Hepatocyte (in vitro differentiated cells): ENCODE data around the gene P2RY14. TPM values are rescaled to one million over a fixed set of nuclear protein-coding genes. Genes with fewer than 3 reads are reported as not detected.
A peak's percentile ranks its signal among the peaks of the same experiment; 100 is the strongest.

ENCODE experiments used
- DNase-seq: peaks from one replicate; pipeline ENCODE4 v3.0.0-alpha.2; 2016; ENCODE audit warnings: low spot score
- H2AFZ ChIP-seq: fragments of 200-600 bp; sonication (generic); 2 replicates; pipeline ENCODE4 v1.6.0; 2016; ENCODE audit warnings: antibody characterized with exemption, mild to moderate bottlenecking
- H3K27ac ChIP-seq: fragments of 200-600 bp; sonication (generic); 2 replicates; pipeline ENCODE4 v1.5.1; 2016; ENCODE audit warnings: mild to moderate bottlenecking
- H3K27me3 ChIP-seq: fragments of 200-600 bp; sonication (generic); 2 replicates; pipeline ENCODE4 v1.6.1; 2016
- H3K36me3 ChIP-seq: fragments of 200-600 bp; sonication (generic); replicated peaks from 2 replicates; pipeline ENCODE4 v1.5.1; 2016; ENCODE audit warnings: low read depth; ENCODE audit not compliant: insufficient read depth
- H3K4me1 ChIP-seq: fragments of 200-600 bp; sonication (generic); 2 replicates; pipeline ENCODE4 v1.5.1; 2016; ENCODE audit warnings: mild to moderate bottlenecking, moderate library complexity; ENCODE audit not compliant: insufficient read depth
- H3K4me2 ChIP-seq: fragments of 200-600 bp; sonication (generic); 2 replicates; pipeline ENCODE4 v1.6.0; 2016
- H3K4me3 ChIP-seq: fragments of 200-600 bp; sonication (generic); 2 replicates; pipeline ENCODE4 v1.5.1; 2016; ENCODE audit warnings: mild to moderate bottlenecking
- H3K79me2 ChIP-seq: fragments of 200-600 bp; sonication (generic); 2 replicates; pipeline ENCODE4 v1.6.0; 2017; ENCODE audit warnings: mild to moderate bottlenecking
- H3K9me2 ChIP-seq: fragments of 200-600 bp; sonication (generic); replicated peaks from 2 replicates; pipeline ENCODE4 v1.6.0; 2017; ENCODE audit warnings: mild to moderate bottlenecking; ENCODE audit not compliant: insufficient read depth
- H3K9me3 ChIP-seq: fragments of 200-600 bp; sonication (generic); 2 replicates; pipeline ENCODE4 v1.5.1; 2016; ENCODE audit warnings: low read depth, mild to moderate bottlenecking
- H4K20me1 ChIP-seq: fragments of 200-600 bp; sonication (generic); 2 replicates; pipeline ENCODE4 v1.6.0; 2016; ENCODE audit warnings: mild to moderate bottlenecking; ENCODE audit not compliant: insufficient read depth, poor library complexity, severe bottlenecking
- CTCF ChIP-seq: fragments of 200-600 bp; sonication (generic); IDR thresholded peaks from 2 replicates; pipeline ENCODE4 v1.5.1; 2016; ENCODE audit warnings: antibody characterized with exemption, mild to moderate bottlenecking; ENCODE audit not compliant: poor library complexity
- EZH2 ChIP-seq: fragments of 200-600 bp; sonication (generic); IDR thresholded peaks from 2 replicates; pipeline ENCODE4 v1.6.1; 2016; ENCODE audit warnings: antibody characterized with exemption, mild to moderate bottlenecking, borderline replicate concordance
- EZH2phosphoT487 ChIP-seq: fragments of 200-600 bp; sonication (generic); IDR thresholded peaks from one replicate; pipeline ENCODE4 v1.6.1; 2018; ENCODE audit warnings: antibody characterized with exemption, mild to moderate bottlenecking, low read depth, moderate library complexity; ENCODE audit not compliant: unreplicated experiment, severe bottlenecking
- WGBS: methylation state at CpG from one replicate; pipeline ENCODE4 v1.1.6; 2016; ENCODE audit warnings: low lambda C conversion rate; ENCODE audit errors: missing lambda C conversion rate; 5-methylcytosine and 5-hydroxymethylcytosine counted together
- polyA plus RNA-seq: library from polyadenylated mRNA; unstranded; fragments of >200 nt; fragmentation: Nextera tagmentation; extraction: Ambion mirVana; gene quantifications from 2 replicates; pipeline ENCODE4 v1.2.1, GENCODE V29; 2016
- total RNA-seq: library from RNA; depleted of rRNA; stranded (reverse); fragments of >200 nt; gene quantifications from 2 replicates; pipeline ENCODE4 v1.2.3, GENCODE V29; 2014

P2RY14 gene
- total and polyA plus RNA-seq, 2 experiments from 2014 or later, result 0.11 TPM; not detected in 1

- Histone ChIP-seq H3K36me3 (no peaks in the 10 kb centered on the region), H3K4me1 (no peaks in the 10 kb centered on the region), H3K27me3 (no peaks in the 10 kb centered on the region), H3K4me3 (no peak overlapping the region), H3K9me3 (no peaks in the 10 kb centered on the region), H3K27ac (no peak overlapping the region), H2AFZ (no peak overlapping the region), H3K79me2 (no peaks in the 10 kb centered on the region), H3K9me2 (no peaks in the 10 kb centered on the region), H3K4me2 (no peak overlapping the region), H4K20me1 (no peaks in the 10 kb centered on the region)
- no peak for DNase-seq
- WGBS, result 97% methylated on average over 9 of the region's 9 CpGs
- TF ChIP-seq EZH2phosphoT487, result no peak
- TF ChIP-seq EZH2, result no peak
- no peak for TF ChIP-seq CTCF
Observed at GRCh38 chr3:151169262-151169947, 108.9 kb downstream of the P2RY14 start.

- Histone ChIP-seq H3K4me2 (no peak overlapping the region), H3K36me3 (no peaks in the 10 kb centered on the region), H3K9me2 (no peaks in the 10 kb centered on the region), H2AFZ (no peak overlapping the region), H3K4me1 (no peaks in the 10 kb centered on the region), H3K4me3 (no peak overlapping the region), H3K9me3 (no peaks in the 10 kb centered on the region), H3K27ac (no peak overlapping the region), H3K79me2 (no peaks in the 10 kb centered on the region), H4K20me1 (no peaks in the 10 kb centered on the region), H3K27me3 (no peaks in the 10 kb centered on the region)
- 22% methylated on average over 7 of the region's 7 CpGs for WGBS
- peak; percentile 85 for DNase-seq
- no peak for TF ChIP-seq EZH2
- no peak for TF ChIP-seq EZH2phosphoT487
- peak; percentile 80 for TF ChIP-seq CTCF
Observed at GRCh38 chr3:151168269-151169094, 109.9 kb downstream of the P2RY14 start.

DNA sequence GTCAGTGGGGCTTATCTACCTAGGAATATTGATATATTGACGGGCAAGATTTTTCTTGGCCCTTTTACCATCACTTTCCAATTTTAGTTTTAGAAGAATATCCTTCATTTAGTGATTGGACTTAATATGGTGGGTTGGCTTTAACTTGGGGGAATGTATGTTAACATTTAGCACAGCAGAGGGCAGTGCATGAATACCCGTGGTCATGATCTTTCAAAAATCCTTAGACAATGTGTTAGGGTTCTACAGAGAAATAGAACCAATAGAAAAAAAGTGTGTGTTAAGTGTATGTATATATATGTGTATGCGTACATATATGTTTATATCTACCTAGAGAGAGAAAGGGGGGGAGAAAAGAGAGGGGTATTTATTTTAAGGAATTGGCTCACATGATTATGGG is 112.2 kb downstream of the P2RY14 start:
- no peak overlapping the region for H3K4me2 ChIP-seq
- H3K27ac ChIP-seq, result no peak overlapping the region
- H3K9me3 ChIP-seq, result no peaks in the 10 kb centered on the region
- H3K27me3 ChIP-seq, result no peaks in the 10 kb centered on the region
- no peaks in the 10 kb centered on the region for H3K36me3 ChIP-seq
- H3K9me2 ChIP-seq, result no peaks in the 10 kb centered on the region
- H3K4me1 ChIP-seq, result no peaks in the 10 kb centered on the region
- no peaks in the 10 kb centered on the region for H3K79me2 ChIP-seq
- WGBS, result 83% methylated on average over 3 of the region's 3 CpGs
- H3K4me3 ChIP-seq, result no peak overlapping the region
- no peak for DNase-seq
- no peak overlapping the region for H2AFZ ChIP-seq
- H4K20me1 ChIP-seq, result no peaks in the 10 kb centered on the region
- TF ChIP-seq EZH2phosphoT487 (no peak), EZH2 (no peak), CTCF (no peak)
